HCT116 (cell line): ENCODE data around the gene ADAMTS6. TPM values are rescaled to one million over a fixed set of nuclear protein-coding genes. Genes with fewer than 3 reads are reported as not detected.

ENCODE experiments used
- ATAC-seq: fragments of 200-7000 bp; cut with Tn5 transposase; 2 replicates; pipeline ENCODE4 v1.9.1; 2020; ENCODE audit warnings: mild to moderate bottlenecking, moderate library complexity
- BruUV-seq: library from RNA; stranded (reverse); fragments of 400-500 nt; replicated peaks from 2 replicates; lab custom pipeline; 2021; lab: Mats Ljungman, UMichigan
- CTCF ChIA-PET: fragments of 300-600 bp; sonication (Branson Sonifier 250); formaldehyde crosslinking; loops from one replicate; lab custom pipeline; 2021; ENCODE audit warnings: antibody characterized with exemption; lab: Charles Lee
- POLR2A ChIA-PET: fragments of 300-600, 350-600 bp; sonication (Branson Sonifier 250); formaldehyde crosslinking; loops from one replicate; lab custom pipeline; 2021; ENCODE audit warnings: antibody characterized with exemption; lab: Charles Lee
- RAD21 ChIA-PET, 2 experiments: fragments of 300-600 bp; sonication (Branson Sonifier 250); formaldehyde crosslinking; loops; one replicate each; lab custom pipeline; 2023; ENCODE audit warnings: low total read pairs in 2 of 2; ENCODE audit not compliant: uncharacterized antibody in 2 of 2, unreplicated experiment in 2 of 2, low non-redundant PET in 1 of 2; lab: Charles Lee
- DNase-seq: peaks from one replicate; pipeline ENCODE4 v3.0.0-alpha.2; 2010; ENCODE audit warnings: low read depth, low spot score
- H2AFZ ChIP-seq: fragments of 200-600 bp; shearing (Covaris generic), sonication (generic); 2 replicates; pipeline ENCODE4 v1.6.1; 2017; ENCODE audit warnings: low read depth, mixed run types, mixed read lengths, antibody characterized with exemption, low read length; ENCODE audit not compliant: poor library complexity, severe bottlenecking
- H3K27ac ChIP-seq: 2 replicates; pipeline ENCODE4 v1.5.1; 2012; ENCODE audit warnings: low read depth, low read length
- H3K27me3 ChIP-seq: fragments of 200-600 bp; sonication (generic); 2 replicates; pipeline ENCODE4 v1.6.1; 2016; ENCODE audit warnings: mixed run types, low read length, mixed read lengths; ENCODE audit not compliant: insufficient read depth
- H3K36me3 ChIP-seq, 2 experiments: fragments of 200-500 bp in 1 of 2; fragments of 200-600 bp in 1 of 2; sonication (Bioruptor generic) in 1 of 2; sonication (generic) in 1 of 2; 2 replicates each; pipeline versions ENCODE4 v1.5.1 to v1.6.1; 2014 to 2016; ENCODE audit warnings: low read length in 2 of 2, inconsistent platforms in 1 of 2, mixed read lengths in 1 of 2, mixed run types in 1 of 2; ENCODE audit not compliant: insufficient read depth in 2 of 2, control insufficient read depth in 1 of 2
- H3K4me1 ChIP-seq, 2 experiments: fragments of 200-600 bp in 1 of 2; sonication (generic) in 1 of 2; 2 replicates each; pipeline versions ENCODE4 v1.5.1 to v1.6.1; 2012 to 2017; ENCODE audit warnings: low read length in 2 of 2, inconsistent platforms in 1 of 2, mild to moderate bottlenecking in 1 of 2, mixed read lengths in 1 of 2, mixed run types in 1 of 2, moderate library complexity in 1 of 2; ENCODE audit not compliant: insufficient read depth in 2 of 2, control insufficient read depth in 1 of 2
- H3K4me2 ChIP-seq: fragments of 200-600 bp; sonication (generic); 2 replicates; pipeline ENCODE4 v1.6.1; 2017; ENCODE audit warnings: mixed run types, low read length, mixed read lengths
- H3K4me3 ChIP-seq, 2 experiments: fragments of 200-600 bp in 1 of 2; sonication (generic) in 1 of 2; replicated peaks in 1 of 2; 2 replicates each; pipeline ENCODE4 v1.5.1; 2011 to 2016; ENCODE audit warnings: low read length in 2 of 2, control low read depth in 1 of 2, low read depth in 1 of 2, mild to moderate bottlenecking in 1 of 2, mixed read lengths in 1 of 2, mixed run types in 1 of 2
- H3K79me2 ChIP-seq: fragments of 200-600 bp; sonication (generic); 2 replicates; pipeline ENCODE4 v1.6.1; 2017; ENCODE audit warnings: mild to moderate bottlenecking, mixed run types, low read length, moderate library complexity, mixed read lengths; ENCODE audit not compliant: insufficient read depth
- H3K9ac ChIP-seq: fragments of 200-600 bp; sonication (generic); 2 replicates; pipeline ENCODE4 v1.6.1; 2016; ENCODE audit warnings: low read length, mixed read lengths
- H3K9me2 ChIP-seq: fragments of 200-600 bp; sonication (generic), shearing (Covaris generic); 2 replicates; pipeline ENCODE4 v1.6.1; 2017; ENCODE audit warnings: mixed run types, mild to moderate bottlenecking, moderate library complexity; ENCODE audit not compliant: insufficient read depth
- H3K9me3 ChIP-seq, 2 experiments: fragments of 200-500 bp in 1 of 2; fragments of 200-600 bp in 1 of 2; sonication (Bioruptor generic) in 1 of 2; sonication (generic) in 1 of 2; 2 replicates each; pipeline ENCODE4 v1.6.1; 2014 to 2017; ENCODE audit warnings: low read length in 2 of 2, mixed read lengths in 2 of 2, inconsistent platforms in 1 of 2, low read depth in 1 of 2, mild to moderate bottlenecking in 1 of 2, mixed run types in 1 of 2, moderate library complexity in 1 of 2; ENCODE audit not compliant: control insufficient read depth in 1 of 2, insufficient read depth in 1 of 2
- H4K20me1 ChIP-seq: fragments of 200-600 bp; sonication (generic), shearing (Covaris generic); 2 replicates; pipeline ENCODE4 v1.6.1; 2017; ENCODE audit warnings: mixed run types, mild to moderate bottlenecking, moderate library complexity; ENCODE audit not compliant: insufficient read depth
- ATF3 ChIP-seq: IDR thresholded peaks from 2 replicates; pipeline ENCODE4 v1.6.1; 2012
- CBX3 ChIP-seq: IDR thresholded peaks from 2 replicates; pipeline ENCODE4 v1.6.1; 2012; ENCODE audit warnings: low read depth
- ELF1 ChIP-seq: IDR thresholded peaks from 2 replicates; pipeline ENCODE4 v1.6.1; 2012; ENCODE audit warnings: low read depth, borderline replicate concordance
- EZH2phosphoT487 ChIP-seq: fragments of 200-600 bp; IDR thresholded peaks from 2 replicates; pipeline ENCODE4 v1.6.1; 2018; ENCODE audit warnings: antibody characterized with exemption, borderline replicate concordance
- POLR2A ChIP-seq: IDR thresholded peaks from 2 replicates; pipeline ENCODE4 v1.7.0; 2011; ENCODE audit warnings: borderline replicate concordance; ENCODE audit not compliant: insufficient read depth, insufficient read length; ENCODE audit errors: extremely low read depth
- POLR2AphosphoS5 ChIP-seq: IDR thresholded peaks from 2 replicates; pipeline ENCODE4 v1.6.1; 2011; ENCODE audit warnings: mild to moderate bottlenecking, low read depth, low read length, moderate library complexity
- RAD21 ChIP-seq: IDR thresholded peaks from 2 replicates; pipeline ENCODE4 v1.6.1; 2012; ENCODE audit warnings: low read depth, mild to moderate bottlenecking
- SIN3A ChIP-seq: IDR thresholded peaks from 2 replicates; pipeline ENCODE4 v1.6.1; 2012; ENCODE audit warnings: low read depth
- SRF ChIP-seq: IDR thresholded peaks from 2 replicates; pipeline ENCODE4 v1.6.1; 2012; ENCODE audit warnings: low read depth
- ZFX ChIP-seq: fragments of 450-650 bp; IDR thresholded peaks from 2 replicates; pipeline ENCODE4 v1.6.1; 2017
- ZNF274 ChIP-seq: fragments of 200-500 bp; sonication (Bioruptor generic); IDR thresholded peaks from 2 replicates; pipeline ENCODE4 v1.6.1; 2014; ENCODE audit warnings: mild to moderate bottlenecking, low read depth, low read length, inconsistent platforms
- intact Hi-C: fragments of 100-400 bp; cut with micrococcal nuclease; formaldehyde crosslinking; loops from 2 replicates; pipeline ENCODE4 v1.10.0; 2022
- total RNA-seq: library from RNA; stranded (reverse); gene quantifications from one replicate; pipeline ENCODE4 v1.2.1, GENCODE V29; 2021; ENCODE audit not compliant: unreplicated experiment
- TF ChIP-seq, protein P1 (sequence below): IDR thresholded peaks from 2 replicates; pipeline ENCODE4 v1.6.1; 2011; ENCODE audit warnings: mild to moderate bottlenecking, low read length, moderate library complexity; ENCODE audit not compliant: insufficient replicate concordance; ENCODE audit errors: extremely low read depth
- TF ChIP-seq, protein P2 (sequence below): IDR thresholded peaks from 2 replicates; pipeline ENCODE4 v1.6.1; 2012; ENCODE audit warnings: low read depth

Gene ADAMTS6
- total RNA-seq, 1 experiment from 2014 or later, result 0.93 TPM

DNA sequence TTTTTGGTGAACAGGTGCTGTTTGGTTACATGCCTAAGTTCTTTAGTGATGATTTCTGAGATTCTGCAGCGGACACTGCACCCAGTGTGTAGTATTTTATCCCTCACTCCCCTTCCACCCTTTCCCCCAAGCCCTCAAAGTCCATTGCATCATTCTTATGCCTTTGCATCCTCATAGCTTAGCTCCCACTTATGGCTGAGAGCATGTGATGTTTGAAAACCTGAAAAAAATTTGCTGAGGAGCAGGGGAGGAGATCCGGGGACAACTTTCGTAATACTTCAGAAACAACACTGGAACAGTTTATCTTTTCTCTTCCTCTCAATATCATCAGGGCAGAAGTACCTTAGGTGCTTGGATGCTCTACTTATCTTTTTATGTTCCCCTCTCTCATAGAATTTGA is 226.4 kb downstream of the ADAMTS6 start:
- no peaks in the 10 kb centered on the region for H3K9me2 ChIP-seq
- ChIA-PET POLR2A (no interaction called here), RAD21 (no interaction called here), CTCF (no interaction called here)
- H2AFZ ChIP-seq, result no peak overlapping the region
- intact Hi-C loops, result no loop called here
- ATAC-seq, result no peak
- no peak overlapping the region for H3K4me3 ChIP-seq
- no peaks in the 10 kb centered on the region for H3K36me3 ChIP-seq
- TF ChIP-seq, protein P1, sequence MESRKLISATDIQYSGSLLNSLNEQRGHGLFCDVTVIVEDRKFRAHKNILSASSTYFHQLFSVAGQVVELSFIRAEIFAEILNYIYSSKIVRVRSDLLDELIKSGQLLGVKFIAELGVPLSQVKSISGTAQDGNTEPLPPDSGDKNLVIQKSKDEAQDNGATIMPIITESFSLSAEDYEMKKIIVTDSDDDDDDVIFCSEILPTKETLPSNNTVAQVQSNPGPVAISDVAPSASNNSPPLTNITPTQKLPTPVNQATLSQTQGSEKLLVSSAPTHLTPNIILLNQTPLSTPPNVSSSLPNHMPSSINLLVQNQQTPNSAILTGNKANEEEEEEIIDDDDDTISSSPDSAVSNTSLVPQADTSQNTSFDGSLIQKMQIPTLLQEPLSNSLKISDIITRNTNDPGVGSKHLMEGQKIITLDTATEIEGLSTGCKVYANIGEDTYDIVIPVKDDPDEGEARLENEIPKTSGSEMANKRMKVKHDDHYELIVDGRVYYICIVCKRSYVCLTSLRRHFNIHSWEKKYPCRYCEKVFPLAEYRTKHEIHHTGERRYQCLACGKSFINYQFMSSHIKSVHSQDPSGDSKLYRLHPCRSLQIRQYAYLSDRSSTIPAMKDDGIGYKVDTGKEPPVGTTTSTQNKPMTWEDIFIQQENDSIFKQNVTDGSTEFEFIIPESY, result no peak
- TF ChIP-seq ELF1, result no peak
- TF ChIP-seq ATF3, result no peak
- no peak for TF ChIP-seq ZFX
- TF ChIP-seq POLR2AphosphoS5, result no peak
- TF ChIP-seq ZNF274, result no peak
- TF ChIP-seq, protein P2, sequence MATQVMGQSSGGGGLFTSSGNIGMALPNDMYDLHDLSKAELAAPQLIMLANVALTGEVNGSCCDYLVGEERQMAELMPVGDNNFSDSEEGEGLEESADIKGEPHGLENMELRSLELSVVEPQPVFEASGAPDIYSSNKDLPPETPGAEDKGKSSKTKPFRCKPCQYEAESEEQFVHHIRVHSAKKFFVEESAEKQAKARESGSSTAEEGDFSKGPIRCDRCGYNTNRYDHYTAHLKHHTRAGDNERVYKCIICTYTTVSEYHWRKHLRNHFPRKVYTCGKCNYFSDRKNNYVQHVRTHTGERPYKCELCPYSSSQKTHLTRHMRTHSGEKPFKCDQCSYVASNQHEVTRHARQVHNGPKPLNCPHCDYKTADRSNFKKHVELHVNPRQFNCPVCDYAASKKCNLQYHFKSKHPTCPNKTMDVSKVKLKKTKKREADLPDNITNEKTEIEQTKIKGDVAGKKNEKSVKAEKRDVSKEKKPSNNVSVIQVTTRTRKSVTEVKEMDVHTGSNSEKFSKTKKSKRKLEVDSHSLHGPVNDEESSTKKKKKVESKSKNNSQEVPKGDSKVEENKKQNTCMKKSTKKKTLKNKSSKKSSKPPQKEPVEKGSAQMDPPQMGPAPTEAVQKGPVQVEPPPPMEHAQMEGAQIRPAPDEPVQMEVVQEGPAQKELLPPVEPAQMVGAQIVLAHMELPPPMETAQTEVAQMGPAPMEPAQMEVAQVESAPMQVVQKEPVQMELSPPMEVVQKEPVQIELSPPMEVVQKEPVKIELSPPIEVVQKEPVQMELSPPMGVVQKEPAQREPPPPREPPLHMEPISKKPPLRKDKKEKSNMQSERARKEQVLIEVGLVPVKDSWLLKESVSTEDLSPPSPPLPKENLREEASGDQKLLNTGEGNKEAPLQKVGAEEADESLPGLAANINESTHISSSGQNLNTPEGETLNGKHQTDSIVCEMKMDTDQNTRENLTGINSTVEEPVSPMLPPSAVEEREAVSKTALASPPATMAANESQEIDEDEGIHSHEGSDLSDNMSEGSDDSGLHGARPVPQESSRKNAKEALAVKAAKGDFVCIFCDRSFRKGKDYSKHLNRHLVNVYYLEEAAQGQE, result no peak
- no peak for TF ChIP-seq POLR2A
- TF ChIP-seq EZH2phosphoT487, result no peak
- no peak for TF ChIP-seq SIN3A
- TF ChIP-seq CBX3, result no peak
- no peak for TF ChIP-seq SRF
- TF ChIP-seq RAD21, result no peak
- no peak overlapping the region for H3K4me2 ChIP-seq
- no TSS peak for BruUV-seq
- no peak for DNase-seq
- H3K27ac ChIP-seq, result no peak overlapping the region
- no peak overlapping the region for H3K9ac ChIP-seq
- no peaks in the 10 kb centered on the region for H3K4me1 ChIP-seq
- no peaks in the 10 kb centered on the region for H3K27me3 ChIP-seq
- no peaks in the 10 kb centered on the region for H3K9me3 ChIP-seq
- no peaks in the 10 kb centered on the region for H4K20me1 ChIP-seq
- no peaks in the 10 kb centered on the region for H3K79me2 ChIP-seq
